Hepatocyte (in vitro differentiated cells): Measurements from ENCODE around the gene MSANTD4. TPM values are rescaled to one million over a fixed set of nuclear protein-coding genes. Genes with fewer than 3 reads are reported as not detected.

Source experiments
- DNase-seq: peaks from one replicate; pipeline ENCODE4 v3.0.0-alpha.2; 2016; ENCODE audit warnings: low spot score
- H2AFZ ChIP-seq: fragments of 200-600 bp; sonication (generic); 2 replicates; pipeline ENCODE4 v1.6.0; 2016; ENCODE audit warnings: antibody characterized with exemption, mild to moderate bottlenecking
- H3K27ac ChIP-seq: fragments of 200-600 bp; sonication (generic); 2 replicates; pipeline ENCODE4 v1.5.1; 2016; ENCODE audit warnings: mild to moderate bottlenecking
- H3K27me3 ChIP-seq: fragments of 200-600 bp; sonication (generic); 2 replicates; pipeline ENCODE4 v1.6.1; 2016
- H3K36me3 ChIP-seq: fragments of 200-600 bp; sonication (generic); replicated peaks from 2 replicates; pipeline ENCODE4 v1.5.1; 2016; ENCODE audit warnings: low read depth; ENCODE audit not compliant: insufficient read depth
- H3K4me1 ChIP-seq: fragments of 200-600 bp; sonication (generic); 2 replicates; pipeline ENCODE4 v1.5.1; 2016; ENCODE audit warnings: mild to moderate bottlenecking, moderate library complexity; ENCODE audit not compliant: insufficient read depth
- H3K4me2 ChIP-seq: fragments of 200-600 bp; sonication (generic); 2 replicates; pipeline ENCODE4 v1.6.0; 2016
- H3K4me3 ChIP-seq: fragments of 200-600 bp; sonication (generic); 2 replicates; pipeline ENCODE4 v1.5.1; 2016; ENCODE audit warnings: mild to moderate bottlenecking
- H3K79me2 ChIP-seq: fragments of 200-600 bp; sonication (generic); 2 replicates; pipeline ENCODE4 v1.6.0; 2017; ENCODE audit warnings: mild to moderate bottlenecking
- H3K9me2 ChIP-seq: fragments of 200-600 bp; sonication (generic); replicated peaks from 2 replicates; pipeline ENCODE4 v1.6.0; 2017; ENCODE audit warnings: mild to moderate bottlenecking; ENCODE audit not compliant: insufficient read depth
- H3K9me3 ChIP-seq: fragments of 200-600 bp; sonication (generic); 2 replicates; pipeline ENCODE4 v1.5.1; 2016; ENCODE audit warnings: low read depth, mild to moderate bottlenecking
- H4K20me1 ChIP-seq: fragments of 200-600 bp; sonication (generic); 2 replicates; pipeline ENCODE4 v1.6.0; 2016; ENCODE audit warnings: mild to moderate bottlenecking; ENCODE audit not compliant: insufficient read depth, poor library complexity, severe bottlenecking
- CTCF ChIP-seq: fragments of 200-600 bp; sonication (generic); IDR thresholded peaks from 2 replicates; pipeline ENCODE4 v1.5.1; 2016; ENCODE audit warnings: antibody characterized with exemption, mild to moderate bottlenecking; ENCODE audit not compliant: poor library complexity
- EZH2 ChIP-seq: fragments of 200-600 bp; sonication (generic); IDR thresholded peaks from 2 replicates; pipeline ENCODE4 v1.6.1; 2016; ENCODE audit warnings: antibody characterized with exemption, mild to moderate bottlenecking, borderline replicate concordance
- EZH2phosphoT487 ChIP-seq: fragments of 200-600 bp; sonication (generic); IDR thresholded peaks from one replicate; pipeline ENCODE4 v1.6.1; 2018; ENCODE audit warnings: antibody characterized with exemption, mild to moderate bottlenecking, low read depth, moderate library complexity; ENCODE audit not compliant: unreplicated experiment, severe bottlenecking
- WGBS: methylation state at CpG from one replicate; pipeline ENCODE4 v1.1.6; 2016; ENCODE audit warnings: low lambda C conversion rate; ENCODE audit errors: missing lambda C conversion rate; 5-methylcytosine and 5-hydroxymethylcytosine counted together
- polyA plus RNA-seq: library from polyadenylated mRNA; unstranded; fragments of >200 nt; fragmentation: Nextera tagmentation; extraction: Ambion mirVana; gene quantifications from 2 replicates; pipeline ENCODE4 v1.2.1, GENCODE V29; 2016
- total RNA-seq: library from RNA; depleted of rRNA; stranded (reverse); fragments of >200 nt; gene quantifications from 2 replicates; pipeline ENCODE4 v1.2.3, GENCODE V29; 2014

Gene MSANTD4
- total and polyA plus RNA-seq, 2 experiments from 2014 or later = 8.0 to 32.6 TPM

- WGBS = 97% methylated on average over 2 of the region's 2 CpGs
- H4K20me1 ChIP-seq = no peaks in the 10 kb centered on the region
- no peaks in the 10 kb centered on the region for H3K4me1 ChIP-seq
- TF ChIP-seq EZH2phosphoT487 (no peak), EZH2 (no peak), CTCF (no peak)
- DNase-seq = no peak
- H3K4me3 ChIP-seq = no peak overlapping the region
- no peaks in the 10 kb centered on the region for H3K79me2 ChIP-seq
- no peaks in the 10 kb centered on the region for H3K9me2 ChIP-seq
- H2AFZ ChIP-seq = no peak overlapping the region
- no peaks in the 10 kb centered on the region for H3K9me3 ChIP-seq
- H3K4me2 ChIP-seq = no peak overlapping the region
- H3K36me3 ChIP-seq = no peaks in the 10 kb centered on the region
- no peaks in the 10 kb centered on the region for H3K27me3 ChIP-seq
- no peak overlapping the region for H3K27ac ChIP-seq
Observed at GRCh38 chr11:105989124-105989523, 32.9 kb downstream of the MSANTD4 start.

DNA sequence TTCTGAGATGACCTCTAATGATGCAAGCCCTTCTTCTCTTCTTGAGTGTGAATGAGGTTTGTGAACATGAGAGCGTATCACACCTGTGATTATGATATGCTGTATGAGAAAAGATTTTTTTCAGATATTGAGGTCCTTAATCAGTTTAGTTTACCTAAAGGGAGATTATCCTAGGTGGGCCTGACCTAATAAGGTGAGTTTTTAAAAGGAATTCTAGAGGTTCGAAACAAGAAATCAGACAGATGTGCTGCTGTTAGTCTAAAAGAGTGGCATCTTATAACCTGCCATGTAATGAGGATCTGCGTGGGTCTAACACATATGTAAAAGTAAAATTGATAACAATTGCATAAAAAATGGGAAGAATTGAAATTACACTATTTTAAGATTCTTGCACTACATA, 33.8 kb downstream of the MSANTD4 start:
- Histone ChIP-seq H3K9me2 (no peaks in the 10 kb centered on the region), H3K27me3 (no peaks in the 10 kb centered on the region), H3K36me3 (no peaks in the 10 kb centered on the region), H3K27ac (no peak overlapping the region), H2AFZ (no peak overlapping the region), H3K4me1 (no peaks in the 10 kb centered on the region), H3K9me3 (no peaks in the 10 kb centered on the region), H4K20me1 (no peaks in the 10 kb centered on the region), H3K79me2 (no peaks in the 10 kb centered on the region), H3K4me2 (no peak overlapping the region), H3K4me3 (no peak overlapping the region)
- no peak for DNase-seq
- 92% methylated on average over 3 of the region's 3 CpGs for WGBS
- no peak for TF ChIP-seq EZH2
- no peak for TF ChIP-seq EZH2phosphoT487
- no peak for TF ChIP-seq CTCF

GRCh38 chr11:105986554-105986953, 35.5 kb downstream of the MSANTD4 start:
- no peak for DNase-seq
- H3K79me2 ChIP-seq = no peaks in the 10 kb centered on the region
- no peaks in the 10 kb centered on the region for H3K9me2 ChIP-seq
- H3K27me3 ChIP-seq = no peaks in the 10 kb centered on the region
- H3K36me3 ChIP-seq = no peaks in the 10 kb centered on the region
- no peak overlapping the region for H3K4me2 ChIP-seq
- H2AFZ ChIP-seq = no peak overlapping the region
- no peak overlapping the region for H3K27ac ChIP-seq
- no peaks in the 10 kb centered on the region for H3K4me1 ChIP-seq
- TF ChIP-seq CTCF (no peak), EZH2phosphoT487 (no peak), EZH2 (no peak)
- H3K9me3 ChIP-seq = no peaks in the 10 kb centered on the region
- H3K4me3 ChIP-seq = no peak overlapping the region
- H4K20me1 ChIP-seq = no peaks in the 10 kb centered on the region
- 86% methylated on average over 2 of the region's 2 CpGs for WGBS
